ENCODE data around the gene SH2D5.

DNA sequence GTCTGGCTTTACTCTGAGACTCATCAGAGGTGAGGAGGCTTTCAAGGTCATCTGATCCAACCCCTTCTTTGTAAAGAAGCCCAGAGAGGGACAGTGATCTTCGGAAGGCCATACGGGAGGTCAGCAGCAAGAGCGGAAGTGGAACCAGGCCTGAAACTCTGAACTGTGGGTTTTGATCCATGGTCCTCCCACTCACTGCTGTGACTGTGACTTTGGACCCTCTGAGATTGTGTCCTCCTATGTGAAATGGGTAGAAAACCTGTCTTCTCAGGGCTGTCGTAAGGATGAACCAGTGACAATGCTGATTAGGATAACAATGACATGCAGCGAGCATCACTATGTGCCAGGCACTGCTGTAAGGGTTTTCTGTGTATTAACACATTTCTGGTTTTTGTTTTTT lies 61.6 kb downstream of the SH2D5 start:
- TF ChIP-seq, protein P1, sequence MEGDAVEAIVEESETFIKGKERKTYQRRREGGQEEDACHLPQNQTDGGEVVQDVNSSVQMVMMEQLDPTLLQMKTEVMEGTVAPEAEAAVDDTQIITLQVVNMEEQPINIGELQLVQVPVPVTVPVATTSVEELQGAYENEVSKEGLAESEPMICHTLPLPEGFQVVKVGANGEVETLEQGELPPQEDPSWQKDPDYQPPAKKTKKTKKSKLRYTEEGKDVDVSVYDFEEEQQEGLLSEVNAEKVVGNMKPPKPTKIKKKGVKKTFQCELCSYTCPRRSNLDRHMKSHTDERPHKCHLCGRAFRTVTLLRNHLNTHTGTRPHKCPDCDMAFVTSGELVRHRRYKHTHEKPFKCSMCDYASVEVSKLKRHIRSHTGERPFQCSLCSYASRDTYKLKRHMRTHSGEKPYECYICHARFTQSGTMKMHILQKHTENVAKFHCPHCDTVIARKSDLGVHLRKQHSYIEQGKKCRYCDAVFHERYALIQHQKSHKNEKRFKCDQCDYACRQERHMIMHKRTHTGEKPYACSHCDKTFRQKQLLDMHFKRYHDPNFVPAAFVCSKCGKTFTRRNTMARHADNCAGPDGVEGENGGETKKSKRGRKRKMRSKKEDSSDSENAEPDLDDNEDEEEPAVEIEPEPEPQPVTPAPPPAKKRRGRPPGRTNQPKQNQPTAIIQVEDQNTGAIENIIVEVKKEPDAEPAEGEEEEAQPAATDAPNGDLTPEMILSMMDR (IDR thresholded peaks at IDR 0.05; ENCODE audit: poor library complexity), result no peak
- no peak for TF ChIP-seq EZH2 (IDR thresholded peaks at IDR 0.05; ENCODE audit: borderline replicate concordance)
- no peak for TF ChIP-seq EZH2phosphoT487 (IDR thresholded peaks at IDR 0.05; ENCODE audit: low read depth, severe bottlenecking, unreplicated experiment)

All from hepatocyte (in vitro differentiated cells).